HG03139 (cell line): ENCODE measurements around the gene GAS2.
"Not testable (repeated sequence)": the region's sequence is repeated elsewhere in the genome, so short reads cannot be mapped to it uniquely, and the experiment has no call there.

Experiments used
- ATAC-seq: cut with Tn5 transposase; IDR thresholded peaks from one replicate; pipeline ENCODE4 v1.9.1; 2021; ENCODE audit not compliant: unreplicated experiment

The GAS2 gene

DNA sequence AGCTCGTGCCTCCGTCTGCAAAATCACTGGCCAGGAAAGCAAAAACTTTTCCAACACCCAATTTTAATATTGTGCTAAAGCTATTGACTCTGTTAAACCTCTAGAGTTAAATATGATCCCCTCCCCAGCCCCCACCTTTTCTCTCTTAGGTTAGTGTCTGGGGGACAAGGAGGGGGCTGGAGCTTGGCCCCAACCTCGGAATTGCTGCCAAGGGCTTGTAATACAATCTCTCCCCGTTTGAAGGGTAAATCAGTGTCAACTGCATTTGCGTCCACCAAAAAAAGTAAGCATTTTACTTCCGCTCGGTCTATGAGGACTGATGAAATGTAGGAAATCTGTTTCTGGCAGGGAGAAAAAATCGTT, at the start of gene GAS2:
Gene GAS2, plus strand, starts transcription at position 287 of the 363 bp plus-strand sequence. CDS start 8,259 bp downstream, outside the sequence.
- peak; percentile 7 for ATAC-seq

DNA sequence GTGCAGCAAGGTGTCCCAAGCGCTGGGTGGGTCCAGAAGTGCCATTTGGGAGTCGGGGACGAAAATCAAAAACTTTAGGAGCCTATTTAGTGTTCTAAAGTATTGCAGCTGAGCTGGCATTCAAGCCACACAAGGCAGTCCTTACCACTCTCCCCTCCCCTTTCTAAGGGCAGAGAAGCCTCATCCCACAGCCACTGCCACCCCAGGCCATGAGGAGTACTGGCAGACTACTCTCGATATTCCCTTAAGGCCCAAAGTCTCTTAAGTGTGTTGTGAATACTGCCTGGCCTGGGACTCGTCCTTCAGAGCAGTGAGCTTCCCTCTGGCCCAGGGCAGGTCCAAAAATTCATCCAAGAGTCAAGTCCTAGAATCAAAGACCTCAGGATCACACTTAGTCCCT, 48.5 kb upstream of the GAS2 start:
- ATAC-seq: no peak

DNA sequence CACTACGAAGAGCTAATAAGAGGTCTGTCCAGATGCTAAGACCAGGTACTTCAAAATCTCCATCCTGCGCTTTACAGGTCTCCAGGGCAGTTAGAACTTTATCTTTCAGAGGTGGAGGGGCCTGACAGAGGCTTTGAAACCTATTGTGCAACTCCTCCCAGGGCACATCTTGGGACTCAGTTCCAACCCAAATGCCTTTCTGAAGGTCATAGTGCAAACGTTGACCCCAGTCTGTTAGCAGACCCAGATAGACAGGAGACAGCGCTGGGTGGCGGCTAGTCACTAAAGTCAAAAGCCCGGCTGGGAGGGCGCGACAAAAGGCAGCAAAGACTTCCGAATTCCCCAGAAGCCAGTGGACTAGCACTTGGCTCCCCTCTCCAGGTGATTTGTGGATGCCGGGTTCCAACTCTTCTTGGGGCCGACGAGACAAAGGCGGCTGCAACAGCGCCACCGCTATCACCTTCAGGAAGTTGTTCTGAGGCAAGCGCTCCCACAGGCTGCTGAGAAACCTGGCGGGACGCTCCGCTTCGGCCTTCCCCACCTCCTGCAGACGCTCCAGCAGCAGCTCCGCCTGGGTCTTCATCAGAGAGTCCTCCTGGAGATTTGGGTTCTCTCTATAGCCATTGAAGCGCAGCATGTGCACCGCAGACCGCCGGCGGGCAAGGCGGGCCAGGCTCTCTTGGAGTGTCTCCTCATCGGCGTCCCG, 41.5 kb upstream of the GAS2 start:
- ATAC-seq: peak; percentile 45

DNA sequence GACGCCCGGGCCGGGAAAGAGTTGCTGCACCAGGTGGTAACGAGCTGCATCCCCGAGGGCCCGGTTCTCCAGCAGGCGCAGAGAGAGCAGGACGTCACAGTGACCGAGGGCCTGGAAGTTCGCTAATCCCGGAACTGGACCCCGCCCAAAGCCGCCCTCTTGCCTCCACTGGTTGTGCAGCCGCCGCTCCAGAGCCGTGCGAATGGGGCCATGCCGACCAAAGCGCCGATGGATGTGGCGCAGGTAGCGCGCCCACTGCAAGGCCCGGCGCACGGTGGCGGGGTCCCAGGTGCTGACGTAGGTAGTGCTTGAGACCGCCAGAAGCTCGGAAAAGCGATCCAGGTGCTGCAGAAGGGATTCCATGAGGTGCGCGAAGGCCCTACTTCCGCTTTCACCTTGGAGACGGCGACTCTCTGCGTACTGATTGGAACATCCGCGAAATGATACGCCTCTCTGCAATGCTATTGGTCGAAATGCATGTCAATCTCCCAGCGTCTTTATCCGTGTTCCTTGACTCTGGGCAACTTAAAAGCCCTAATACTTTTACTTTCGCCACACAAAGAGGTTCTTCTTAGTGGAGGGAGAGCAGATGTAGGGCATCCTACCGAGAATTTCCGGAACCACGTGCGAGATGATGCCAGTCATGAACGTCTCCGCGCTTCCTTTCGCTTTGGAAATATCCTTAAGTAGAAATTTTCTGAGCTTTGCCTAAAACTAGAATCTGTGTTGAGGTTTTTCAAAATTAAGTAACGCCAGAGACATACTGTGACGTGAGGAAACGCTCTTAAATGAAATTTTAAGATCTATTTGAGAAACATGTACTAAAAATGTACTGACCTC, 40.7 kb upstream of the GAS2 start, which contains the start of gene FANCF:
Gene FANCF, minus strand, starts transcription at position 376 of the 840 bp plus-strand sequence. Its CDS starts 13 bp downstream, at position 363.
- ATAC-seq: peak; percentile 95

DNA sequence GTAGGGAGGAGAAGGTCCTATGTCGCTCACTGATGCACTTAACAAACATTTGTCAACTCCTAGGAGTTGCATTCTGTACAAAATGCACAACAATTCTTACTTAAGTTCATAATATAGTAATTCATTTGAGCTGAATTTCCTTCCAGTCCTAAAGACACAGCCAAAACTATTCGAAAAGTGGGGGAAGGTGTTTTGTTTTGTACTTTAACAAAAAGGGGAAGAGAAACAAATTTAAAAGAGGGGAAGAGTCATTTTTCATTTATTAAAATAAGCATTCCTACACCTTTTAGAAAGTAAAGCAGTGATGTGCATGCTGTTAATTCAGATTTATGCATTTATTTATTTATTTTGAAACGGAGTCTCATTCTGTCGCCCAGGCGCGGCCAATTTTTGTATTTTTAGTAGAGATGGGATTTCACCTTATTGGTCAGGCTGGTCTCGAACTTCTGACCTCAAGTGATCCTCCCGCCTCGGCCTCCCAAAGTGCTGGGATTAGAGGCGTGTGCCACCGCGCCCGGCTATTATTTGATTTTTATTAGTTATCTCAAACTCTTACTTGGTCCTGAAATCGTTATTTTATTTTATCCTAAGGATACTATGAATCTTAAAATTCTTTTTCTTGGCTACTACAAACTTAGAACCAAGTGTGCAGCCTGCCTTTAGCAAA, 39.7 kb upstream of the GAS2 start:
- ATAC-seq: no peak

DNA sequence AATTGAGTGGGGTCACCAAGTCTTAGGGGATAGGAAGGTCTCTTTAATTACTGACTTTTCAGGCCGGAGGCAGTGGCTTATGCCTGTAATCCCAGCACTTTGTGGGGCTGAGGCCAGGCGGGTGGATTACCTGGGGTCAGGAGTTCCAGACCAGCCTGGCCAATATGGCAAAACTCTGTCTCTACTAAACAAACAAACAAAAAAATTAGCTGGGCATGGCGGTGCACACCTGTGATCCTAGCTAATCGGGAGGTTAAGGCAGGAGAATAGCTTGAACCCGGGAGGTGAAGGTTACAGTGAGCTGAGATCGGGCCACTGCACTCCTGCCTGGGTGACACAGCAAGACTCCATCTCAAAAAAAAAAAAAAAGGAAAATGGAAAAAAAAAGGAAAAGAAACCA, 39.0 kb upstream of the GAS2 start:
- ATAC-seq: no peak

DNA sequence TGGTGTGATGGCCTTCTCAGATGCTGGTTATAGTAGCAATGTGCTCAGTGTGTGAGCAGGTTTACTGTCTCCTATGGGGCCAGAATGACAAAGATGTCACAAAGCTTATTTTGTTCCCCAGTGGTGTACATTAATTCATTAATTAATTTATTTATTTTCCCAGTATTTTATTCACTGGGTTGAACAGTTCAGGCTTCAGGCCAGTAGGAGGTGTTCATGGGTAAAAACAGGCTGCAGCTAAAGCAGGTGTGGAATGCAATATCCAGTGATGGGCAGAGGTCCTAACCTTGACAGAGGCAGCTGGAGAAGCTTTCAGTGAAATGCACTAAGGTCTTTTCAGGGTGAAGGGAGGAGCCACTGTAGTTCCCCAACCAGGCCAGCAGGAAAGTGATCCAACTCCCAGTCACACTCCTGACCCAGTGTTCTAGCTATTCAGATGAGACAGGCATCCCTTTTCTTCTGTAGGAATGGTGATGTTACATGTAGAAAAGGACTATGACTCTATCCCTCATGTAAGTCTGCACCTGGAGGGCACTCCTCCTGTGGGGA, 33.0 kb upstream of the GAS2 start:
- ATAC-seq: no peak

DNA sequence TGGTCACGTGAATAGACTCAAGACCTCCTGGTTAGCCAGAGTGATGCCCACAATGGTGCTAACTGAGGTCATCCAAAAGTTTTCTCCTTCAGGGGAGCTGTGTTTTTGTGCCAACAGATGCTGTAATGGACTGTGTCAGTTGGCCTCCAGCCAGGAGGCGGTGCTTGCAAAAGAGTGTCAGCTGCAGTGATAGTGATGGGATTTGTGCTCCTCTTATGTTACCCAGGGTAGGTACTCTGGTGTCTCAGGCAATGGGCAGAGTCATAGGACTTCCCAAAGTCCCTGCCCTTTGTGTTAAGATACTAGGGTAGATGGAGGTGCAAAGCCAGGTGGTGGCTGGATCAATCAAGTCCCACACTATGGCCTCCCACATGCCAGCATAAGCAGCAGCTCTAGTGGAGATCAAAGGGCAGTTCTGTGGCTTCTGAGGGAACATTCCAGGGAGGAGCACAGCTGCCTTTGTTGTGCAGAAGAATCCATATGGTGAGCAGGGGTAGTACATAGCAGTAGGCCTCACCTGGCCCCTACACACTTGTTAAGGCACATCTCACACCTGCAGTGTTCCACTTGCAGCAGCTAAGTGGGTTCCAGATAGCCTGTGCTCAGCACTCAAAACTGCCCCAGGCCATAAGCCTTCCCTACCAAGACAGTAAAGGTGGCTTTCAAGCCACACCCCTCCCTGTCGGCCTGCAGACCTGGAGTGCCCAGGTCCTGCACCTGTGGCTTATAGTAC, 31.3 kb upstream of the GAS2 start:
- no peak for ATAC-seq

DNA sequence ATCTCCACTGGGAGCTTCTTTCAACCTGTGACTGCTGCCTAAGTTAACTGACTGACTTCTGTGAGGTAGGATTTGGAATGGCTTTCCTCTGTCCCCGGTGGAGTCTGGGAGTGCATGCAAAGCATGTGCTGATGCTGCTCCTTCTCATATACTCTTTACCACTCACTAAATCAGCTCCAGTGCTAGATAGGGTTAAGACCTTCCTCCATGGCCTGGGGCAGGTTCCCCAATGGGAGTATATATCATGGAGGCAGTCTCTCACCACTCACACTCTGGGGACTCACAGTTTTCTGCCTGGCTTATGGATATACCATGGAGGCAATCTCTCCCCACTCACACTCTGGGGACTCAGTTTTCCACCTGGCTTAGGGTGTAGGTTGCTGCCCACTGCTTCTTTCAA, 30.7 kb upstream of the GAS2 start:
- no peak for ATAC-seq

DNA sequence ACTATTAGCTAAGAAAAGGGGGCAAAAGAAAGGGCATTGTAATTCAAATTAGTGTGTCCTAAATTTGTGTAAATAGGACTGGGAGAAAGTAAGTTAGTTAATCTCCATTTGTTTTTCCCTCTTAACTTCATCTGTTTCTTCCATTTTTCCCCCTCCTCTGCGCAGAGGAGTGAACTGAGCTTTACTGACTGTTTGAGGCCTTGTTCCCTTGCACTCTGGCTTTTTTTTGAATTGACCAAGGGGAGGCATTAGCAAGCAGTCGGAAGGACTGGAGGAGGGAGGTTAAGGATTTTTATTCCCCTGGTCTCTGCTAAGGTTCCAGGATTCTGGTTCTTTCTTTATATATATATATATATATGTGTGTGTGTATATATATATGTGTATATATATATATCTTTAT, 25.5 kb upstream of the GAS2 start:
- ATAC-seq: no peak

DNA sequence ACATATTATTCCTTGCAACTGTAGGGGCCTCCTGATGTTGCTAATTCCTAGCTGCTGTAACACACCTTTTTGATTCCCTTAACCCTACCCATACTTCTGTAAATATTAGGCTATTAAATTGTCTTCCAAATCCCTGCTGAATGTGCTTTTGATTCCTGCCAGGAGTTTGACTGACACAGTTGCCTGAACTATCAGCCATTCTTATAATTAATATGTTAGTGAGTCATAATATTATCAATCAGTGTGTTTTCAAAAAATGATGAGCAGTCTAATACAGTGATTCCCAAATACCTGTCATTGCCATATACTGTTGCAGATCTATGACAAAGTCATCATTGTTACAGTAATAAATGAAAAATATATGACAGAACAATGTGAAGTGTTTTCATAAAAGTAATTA, 24.9 kb upstream of the GAS2 start:
- no peak for ATAC-seq

DNA sequence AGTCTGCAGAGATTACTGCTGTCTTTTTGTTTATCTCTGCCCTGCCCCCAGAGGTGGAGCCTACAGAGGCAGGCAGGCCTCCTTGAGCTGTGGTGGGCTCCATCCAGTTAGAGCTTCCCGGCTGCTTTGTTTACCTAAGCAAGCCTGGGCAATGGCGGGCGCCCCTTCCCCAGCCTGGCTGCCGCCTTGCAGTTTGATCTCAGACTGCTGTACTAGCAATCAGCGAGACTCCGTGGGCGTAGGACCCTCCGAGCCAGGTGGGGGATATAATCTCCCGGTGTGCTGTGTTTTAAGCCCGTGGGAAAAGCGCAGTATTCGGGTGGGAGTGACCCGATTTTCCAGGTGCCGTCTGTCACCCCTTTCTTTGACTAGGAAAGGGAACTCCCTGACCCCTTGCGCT, 14.1 kb upstream of the GAS2 start:
- not testable (repeated sequence) for ATAC-seq

DNA sequence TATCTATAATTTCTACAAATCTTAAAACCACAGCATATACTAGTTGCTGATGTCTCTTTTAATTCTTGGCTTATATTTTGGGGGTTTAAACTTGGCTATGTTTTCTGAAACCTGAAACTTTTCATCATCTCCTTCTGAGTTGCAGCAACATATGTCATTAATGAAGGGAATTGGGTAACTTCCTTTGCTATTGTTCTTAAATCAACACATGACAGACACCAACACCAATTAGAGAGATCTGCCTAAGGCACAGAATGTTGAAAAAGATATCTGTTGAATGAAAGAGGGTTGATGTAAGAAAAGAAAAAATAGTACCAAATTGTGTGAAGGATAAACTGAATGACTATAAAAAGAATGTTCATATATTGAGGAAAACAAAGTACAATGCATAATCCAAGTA, 10.3 kb upstream of the GAS2 start:
- ATAC-seq: no peak

DNA sequence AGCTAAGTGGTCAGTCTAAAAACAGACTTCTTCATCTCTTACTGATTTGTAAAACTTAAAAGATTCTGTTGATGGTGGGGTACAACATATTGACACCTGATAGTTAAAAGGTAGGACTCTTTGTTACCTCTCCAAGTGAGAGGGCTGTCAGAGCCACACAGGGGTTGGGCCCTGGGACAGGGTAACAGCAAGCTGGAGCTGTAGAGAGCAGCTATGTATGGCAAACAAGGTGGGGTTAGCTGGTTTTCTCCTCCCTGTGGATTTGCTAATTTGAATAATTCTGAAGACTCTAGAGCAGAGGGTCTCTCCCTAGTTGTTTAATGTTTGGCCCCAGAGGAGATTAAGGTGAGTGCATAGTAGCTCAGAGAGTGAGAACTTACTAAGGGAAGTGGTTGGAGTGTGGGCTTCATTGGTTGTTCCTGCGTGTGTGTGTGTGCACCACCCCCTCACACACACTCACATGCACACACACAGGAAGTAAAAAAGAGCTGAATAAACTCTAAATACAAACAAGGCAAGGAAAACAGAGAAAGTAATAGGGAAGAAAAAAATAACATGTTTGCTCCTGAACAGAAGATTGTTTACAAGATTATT, 9.2 kb upstream of the GAS2 start:
- peak; percentile 97 for ATAC-seq

DNA sequence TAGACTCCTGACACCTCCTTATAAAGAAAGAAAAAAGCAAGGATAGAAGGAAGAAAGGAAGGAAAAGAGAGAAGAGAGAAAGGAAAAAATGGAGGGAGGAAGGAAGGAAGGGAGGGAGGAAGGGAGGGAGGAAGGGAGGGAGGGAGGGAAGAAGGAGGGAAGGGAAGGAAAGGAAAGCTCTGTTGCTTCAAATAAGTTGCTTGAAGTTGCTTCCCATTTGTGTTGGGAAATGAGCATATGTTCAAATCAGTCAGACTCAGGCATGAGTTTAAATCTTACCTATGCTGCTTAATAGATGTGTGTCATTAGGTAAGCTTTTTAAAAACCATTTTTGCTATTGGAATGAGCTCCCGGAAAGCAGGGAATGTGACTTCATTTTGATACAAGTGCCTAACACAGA, 6.6 kb upstream of the GAS2 start:
- ATAC-seq: no peak

DNA sequence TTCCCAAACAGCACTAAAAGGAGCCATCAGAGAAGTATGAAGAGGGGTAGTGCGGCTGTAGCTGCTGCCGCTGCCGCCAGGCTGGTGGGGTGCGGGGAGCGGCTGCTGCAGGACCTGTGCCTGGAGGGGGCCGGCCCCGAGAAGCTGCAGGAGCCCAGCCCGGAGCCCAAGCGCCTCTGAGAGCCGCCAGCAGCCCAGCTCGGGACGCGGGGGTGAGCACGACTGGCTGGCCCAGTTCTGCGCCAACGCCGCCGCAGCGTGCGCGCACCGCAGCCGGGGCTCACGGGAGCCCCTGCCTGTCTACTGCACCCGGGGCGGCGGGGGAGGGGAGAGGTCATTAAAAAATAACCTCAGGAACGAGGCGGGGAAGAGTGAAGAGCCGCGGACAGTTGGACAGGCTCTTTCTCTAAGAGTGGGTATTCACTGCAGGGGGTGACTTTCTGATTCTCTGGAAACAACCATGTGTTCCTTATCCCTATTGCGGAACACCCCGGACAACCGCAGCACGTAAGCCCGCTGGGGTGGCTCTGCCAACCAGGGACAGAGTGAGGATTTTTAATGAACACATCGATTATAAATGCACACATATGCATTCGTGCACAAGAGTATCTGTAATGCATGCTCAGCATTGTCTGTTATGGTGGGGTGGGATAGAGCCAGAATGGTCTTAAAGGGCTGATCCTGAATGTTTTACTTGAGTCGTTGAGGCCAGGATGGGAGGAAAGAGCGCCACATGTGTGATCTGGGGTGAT, 453 bp downstream of the GAS2 start:
- peak; percentile 61 for ATAC-seq

DNA sequence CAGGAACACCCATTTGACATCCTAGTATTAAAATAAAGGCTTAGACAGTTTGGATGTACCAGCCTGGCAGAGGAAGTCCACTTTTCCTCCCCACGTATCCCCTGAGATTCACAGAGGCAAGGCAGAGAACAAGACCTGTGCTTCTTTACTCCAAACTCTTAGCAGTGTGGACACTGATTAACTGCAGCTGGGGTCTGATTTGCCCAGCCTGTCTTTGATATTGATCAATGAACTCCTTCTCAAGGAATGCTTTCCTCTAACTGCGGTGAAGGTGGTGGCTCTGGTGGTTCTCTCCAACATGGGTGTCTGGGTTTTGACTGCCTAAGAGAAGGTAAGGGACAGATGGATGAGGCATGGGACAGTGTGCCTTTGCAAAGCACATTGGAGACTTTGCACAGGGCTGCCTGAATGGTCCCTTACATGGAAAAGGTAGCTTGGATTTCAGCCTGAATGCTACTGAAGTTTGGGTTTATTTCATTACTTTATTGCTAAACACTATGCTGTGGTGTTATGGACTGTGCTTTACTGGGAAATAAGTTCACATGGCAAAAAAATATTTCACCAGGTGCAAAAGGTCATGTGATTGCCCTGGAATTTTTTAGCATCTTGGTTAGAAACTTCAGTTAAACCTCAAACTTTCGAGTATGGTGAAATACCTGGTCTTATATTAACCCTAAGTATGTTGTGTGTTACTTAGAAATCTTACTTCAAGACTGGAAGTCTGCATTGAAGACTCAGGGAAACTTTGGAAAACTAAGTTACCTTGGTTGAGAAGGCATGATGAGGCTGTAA, 1.8 kb downstream of the GAS2 start:
- no peak for ATAC-seq

DNA sequence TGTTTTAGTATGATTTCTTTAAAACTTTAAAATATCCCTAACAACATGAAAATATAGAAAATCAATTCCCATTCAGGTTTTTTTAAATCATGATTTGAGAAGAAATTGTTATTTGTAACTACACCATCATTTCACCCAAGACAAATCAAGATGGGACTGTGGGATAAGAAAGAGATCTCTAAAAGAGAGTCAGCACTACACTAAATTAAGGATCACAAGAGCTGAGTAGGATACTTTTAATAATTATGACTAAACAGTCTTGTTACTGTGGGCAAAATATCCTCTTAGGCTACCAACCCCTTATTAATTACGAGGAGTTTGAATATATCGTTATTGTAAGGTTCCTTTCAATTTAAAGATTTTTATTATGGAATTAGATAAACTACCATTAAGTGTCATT, 3.0 kb downstream of the GAS2 start:
- no peak for ATAC-seq

DNA sequence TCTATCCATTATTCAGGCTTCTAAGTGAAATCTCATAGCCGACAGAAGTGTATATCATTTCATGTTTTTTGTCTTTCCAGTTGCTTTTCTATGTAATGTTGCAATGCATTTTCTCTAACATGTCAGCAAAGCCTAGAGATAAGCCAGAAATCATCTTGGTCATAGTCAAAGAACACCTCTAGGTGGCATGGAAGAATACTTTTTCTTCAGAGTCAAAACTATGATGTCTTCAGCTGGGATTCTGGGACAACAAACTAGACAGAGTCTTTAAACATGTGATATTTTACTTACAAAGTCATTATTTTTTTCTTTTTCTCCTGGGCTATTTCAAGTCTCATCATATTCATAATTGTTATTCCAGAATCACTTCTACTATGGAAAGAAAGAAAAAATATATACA, 4.4 kb downstream of the GAS2 start:
- ATAC-seq: no peak
